GM12892 (cell line): ENCODE data around the gene CSGALNACT2.

Source experiments
- DNase-seq: peaks from one replicate; pipeline ENCODE4 v3.0.0; 2011; ENCODE audit not compliant: insufficient read length
- FAIRE-seq: peaks from 2 replicates; lab custom pipeline; 2011; peaks lifted over from hg19 to GRCh38; lab: Jason Lieb, UNC
- POLR2A ChIP-seq: IDR thresholded peaks from 2 replicates; pipeline ENCODE4 v1.6.1; 2011; ENCODE audit warnings: low read depth, low read length, control low read depth
- POLR2AphosphoS5 ChIP-seq: IDR thresholded peaks from 2 replicates; pipeline ENCODE4 v1.6.1; 2011; ENCODE audit warnings: low read depth, low read length, control low read depth
- TAF1 ChIP-seq: IDR thresholded peaks from 2 replicates; pipeline ENCODE4 v1.6.1; 2011; ENCODE audit warnings: low read depth, mild to moderate bottlenecking, control low read depth, low read length, borderline replicate concordance

CSGALNACT2 gene

GRCh38 chr10:43234471-43235041 is 96.3 kb downstream of the CSGALNACT2 start:
- FAIRE-seq (no peak), DNase-seq (no peak)
- TF ChIP-seq POLR2AphosphoS5 (no peak), TAF1 (no peak), POLR2A (no peak)
